Measurements from ENCODE around the gene CNTNAP2.

CNTNAP2 gene

GRCh38 chr7:147029953-147030352 lies 913.4 kb downstream of the CNTNAP2 start:
- Histone ChIP-seq H3K27me3 (ENCODE audit: control insufficient read depth, insufficient read depth, low read length, poor library complexity, severe bottlenecking) (no peaks in the 10 kb centered on the region), H3K4me1 (ENCODE audit: control insufficient read depth, insufficient read depth, low read length) (no peaks in the 10 kb centered on the region), H3K9me3 (ENCODE audit: control insufficient read depth, low read length) (no peaks in the 10 kb centered on the region), H3K36me3 (ENCODE audit: control insufficient read depth, insufficient read depth, low read length) (no peaks in the 10 kb centered on the region), H3K27ac (ENCODE audit: insufficient read depth, low read depth, low read length, poor library complexity, severe bottlenecking) (no peak overlapping the region), H3K4me3 (ENCODE audit: insufficient read depth, low read depth, low read length) (no peak overlapping the region)
- WGBS, 2 experiments = 89 to 100% methylated on average over 1 of the region's 1 CpG

GRCh38 chr7:147033641-147034040 lies 917.0 kb downstream of the CNTNAP2 start:
- 91 to 92% methylated on average over 1 of the region's 1 CpG for WGBS, 2 experiments
- H3K4me1 ChIP-seq (ENCODE audit: control insufficient read depth, insufficient read depth, low read length) = no peaks in the 10 kb centered on the region

GRCh38 chr7:147041438-147041837 lies 924.8 kb downstream of the CNTNAP2 start:
- no peak overlapping the region for H3K4me3 ChIP-seq (ENCODE audit: insufficient read depth, low read depth, low read length)
- no peak overlapping the region for H3K27ac ChIP-seq (ENCODE audit: insufficient read depth, low read depth, low read length, poor library complexity, severe bottlenecking)
- H3K9me3 ChIP-seq (ENCODE audit: control insufficient read depth, low read length) = no peaks in the 10 kb centered on the region
- H3K27me3 ChIP-seq (ENCODE audit: control insufficient read depth, insufficient read depth, low read length, poor library complexity, severe bottlenecking) = no peaks in the 10 kb centered on the region
- H3K4me1 ChIP-seq (ENCODE audit: control insufficient read depth, insufficient read depth, low read length) = no peaks in the 10 kb centered on the region
- H3K36me3 ChIP-seq (ENCODE audit: control insufficient read depth, insufficient read depth, low read length) = no peaks in the 10 kb centered on the region
- 95 to 99% methylated on average over 2 of the region's 2 CpGs for WGBS, 2 experiments

More at GRCh38 chr7:147033641-147034040, 917.0 kb downstream of the CNTNAP2 start:
- Histone ChIP-seq H3K27ac (ENCODE audit: insufficient read depth, low read depth, low read length, poor library complexity, severe bottlenecking) (no peak overlapping the region), H3K9me3 (ENCODE audit: control insufficient read depth, low read length) (no peaks in the 10 kb centered on the region), H3K27me3 (ENCODE audit: control insufficient read depth, insufficient read depth, low read length, poor library complexity, severe bottlenecking) (no peaks in the 10 kb centered on the region), H3K36me3 (ENCODE audit: control insufficient read depth, insufficient read depth, low read length) (no peaks in the 10 kb centered on the region), H3K4me3 (ENCODE audit: insufficient read depth, low read depth, low read length) (no peak overlapping the region)

DNA sequence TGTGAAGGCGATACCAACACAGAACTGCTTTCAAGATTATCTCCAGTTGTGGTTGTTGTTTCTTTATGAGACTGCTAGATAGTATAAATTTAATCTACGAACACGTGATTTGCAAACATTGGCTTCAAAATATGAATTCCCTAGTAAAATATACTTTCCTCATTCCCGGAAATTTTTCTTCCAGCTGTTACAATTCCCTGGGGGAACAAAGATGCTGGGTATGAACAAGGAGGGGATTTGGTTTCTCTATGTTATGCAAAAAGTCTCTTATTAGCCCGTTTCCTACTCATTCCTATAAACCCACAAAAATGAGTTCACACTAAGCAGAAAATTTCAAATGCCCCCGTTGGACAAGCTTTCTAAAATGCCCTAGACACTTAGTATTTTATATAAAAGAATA lies 928.3 kb downstream of the CNTNAP2 start:
- Histone ChIP-seq H3K4me1 (ENCODE audit: control insufficient read depth, insufficient read depth, low read length) (no peaks in the 10 kb centered on the region), H3K27ac (ENCODE audit: insufficient read depth, low read depth, low read length, poor library complexity, severe bottlenecking) (no peak overlapping the region), H3K27me3 (ENCODE audit: control insufficient read depth, insufficient read depth, low read length, poor library complexity, severe bottlenecking) (no peaks in the 10 kb centered on the region), H3K4me3 (ENCODE audit: insufficient read depth, low read depth, low read length) (no peak overlapping the region), H3K36me3 (ENCODE audit: control insufficient read depth, insufficient read depth, low read length) (no peaks in the 10 kb centered on the region), H3K9me3 (ENCODE audit: control insufficient read depth, low read length) (no peaks in the 10 kb centered on the region)
- 87 to 95% methylated on average over 2 to 4 of the region's 6 CpGs for WGBS, 2 experiments

GRCh38 chr7:147047696-147048095 lies 931.1 kb downstream of the CNTNAP2 start:
- Histone ChIP-seq H3K36me3 (ENCODE audit: control insufficient read depth, insufficient read depth, low read length) (no peaks in the 10 kb centered on the region), H3K4me3 (ENCODE audit: insufficient read depth, low read depth, low read length) (no peak overlapping the region), H3K27ac (ENCODE audit: insufficient read depth, low read depth, low read length, poor library complexity, severe bottlenecking) (no peak overlapping the region), H3K9me3 (ENCODE audit: control insufficient read depth, low read length) (no peaks in the 10 kb centered on the region), H3K27me3 (ENCODE audit: control insufficient read depth, insufficient read depth, low read length, poor library complexity, severe bottlenecking) (no peaks in the 10 kb centered on the region), H3K4me1 (ENCODE audit: control insufficient read depth, insufficient read depth, low read length) (no peaks in the 10 kb centered on the region)
- 79 to 100% methylated on average over 1 to 2 of the region's 2 CpGs for WGBS, 2 experiments

DNA sequence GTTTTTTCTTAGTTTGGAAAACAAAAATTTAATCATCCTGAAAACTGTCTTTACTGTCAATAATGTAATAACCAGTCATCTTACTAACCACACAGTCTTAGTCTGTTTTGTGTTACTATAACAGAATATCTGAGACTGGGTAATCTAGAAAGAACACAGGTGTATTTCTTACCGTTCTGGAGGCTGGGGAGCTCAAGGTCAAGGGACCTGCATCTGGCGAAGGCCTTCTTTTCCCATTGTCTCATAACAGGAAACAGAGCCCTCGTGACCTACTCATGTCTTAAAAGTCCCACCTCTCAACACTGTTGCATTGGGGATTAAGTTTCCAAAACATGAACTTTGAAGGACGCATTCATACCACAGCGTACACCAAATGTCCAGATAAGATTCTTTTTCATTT lies 932.3 kb downstream of the CNTNAP2 start:
- WGBS, 2 experiments = 84 to 96% methylated on average over 4 to 5 of the region's 5 CpGs
- H3K4me1 ChIP-seq (ENCODE audit: control insufficient read depth, insufficient read depth, low read length) = no peaks in the 10 kb centered on the region
- H3K36me3 ChIP-seq (ENCODE audit: control insufficient read depth, insufficient read depth, low read length) = no peaks in the 10 kb centered on the region
- no peak overlapping the region for H3K4me3 ChIP-seq (ENCODE audit: insufficient read depth, low read depth, low read length)
- H3K27me3 ChIP-seq (ENCODE audit: control insufficient read depth, insufficient read depth, low read length, poor library complexity, severe bottlenecking) = no peaks in the 10 kb centered on the region
- no peak overlapping the region for H3K27ac ChIP-seq (ENCODE audit: insufficient read depth, low read depth, low read length, poor library complexity, severe bottlenecking)
- no peaks in the 10 kb centered on the region for H3K9me3 ChIP-seq (ENCODE audit: control insufficient read depth, low read length)

DNA sequence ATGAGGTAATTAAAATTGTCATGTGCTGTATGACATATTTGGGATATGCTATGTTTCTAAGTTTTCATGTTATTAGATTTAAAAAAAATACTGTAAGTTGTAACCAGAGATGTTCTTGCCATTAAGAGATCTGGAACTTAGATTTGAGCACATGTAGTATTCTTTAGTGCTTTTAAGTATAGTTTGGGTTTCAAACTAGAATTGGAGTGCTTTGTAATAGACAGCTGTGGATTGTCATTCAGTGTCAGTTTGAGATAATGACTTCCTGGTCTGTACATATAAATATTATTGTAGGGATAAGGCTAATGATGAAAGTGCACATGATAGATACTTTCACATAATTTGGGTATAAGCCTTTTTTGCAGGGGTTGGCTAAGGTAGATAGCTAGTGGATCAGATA lies 936.2 kb downstream of the CNTNAP2 start:
- H3K27ac ChIP-seq (ENCODE audit: insufficient read depth, low read depth, low read length, poor library complexity, severe bottlenecking) = no peak overlapping the region
- H3K27me3 ChIP-seq (ENCODE audit: control insufficient read depth, insufficient read depth, low read length, poor library complexity, severe bottlenecking) = no peaks in the 10 kb centered on the region
- H3K4me1 ChIP-seq (ENCODE audit: control insufficient read depth, insufficient read depth, low read length) = no peaks in the 10 kb centered on the region
- H3K36me3 ChIP-seq (ENCODE audit: control insufficient read depth, insufficient read depth, low read length) = no peaks in the 10 kb centered on the region
- H3K4me3 ChIP-seq (ENCODE audit: insufficient read depth, low read depth, low read length) = no peak overlapping the region
- no peaks in the 10 kb centered on the region for H3K9me3 ChIP-seq (ENCODE audit: control insufficient read depth, low read length)

GRCh38 chr7:147053746-147054145 lies 937.1 kb downstream of the CNTNAP2 start:
- Histone ChIP-seq H3K4me3 (ENCODE audit: insufficient read depth, low read depth, low read length) (no peak overlapping the region), H3K9me3 (ENCODE audit: control insufficient read depth, low read length) (no peaks in the 10 kb centered on the region), H3K27ac (ENCODE audit: insufficient read depth, low read depth, low read length, poor library complexity, severe bottlenecking) (no peak overlapping the region), H3K27me3 (ENCODE audit: control insufficient read depth, insufficient read depth, low read length, poor library complexity, severe bottlenecking) (no peaks in the 10 kb centered on the region), H3K4me1 (ENCODE audit: control insufficient read depth, insufficient read depth, low read length) (no peaks in the 10 kb centered on the region), H3K36me3 (ENCODE audit: control insufficient read depth, insufficient read depth, low read length) (no peaks in the 10 kb centered on the region)
- 83 to 87% methylated on average over 4 to 5 of the region's 5 CpGs for WGBS, 2 experiments

DNA sequence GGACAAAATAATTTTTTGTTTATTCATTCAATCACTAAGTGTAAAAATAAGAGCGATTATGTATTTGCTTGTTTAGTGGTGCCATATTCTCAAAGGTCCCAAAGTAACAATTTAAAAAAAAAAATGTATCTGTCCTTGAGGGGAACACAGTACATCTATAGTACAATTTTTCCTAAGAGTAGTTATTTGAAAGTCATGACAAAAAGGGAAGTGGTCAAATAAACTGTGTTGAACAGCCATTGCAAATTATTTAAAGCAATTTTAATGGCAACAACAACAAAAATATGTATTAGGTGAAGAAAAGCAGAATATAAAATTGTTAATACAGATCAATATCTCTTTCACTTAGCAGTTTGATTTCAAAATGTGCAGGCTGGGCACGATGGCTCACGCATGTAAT lies 943.5 kb downstream of the CNTNAP2 start:
- H3K9me3 ChIP-seq (ENCODE audit: control insufficient read depth, low read length) = no peaks in the 10 kb centered on the region
- H3K36me3 ChIP-seq (ENCODE audit: control insufficient read depth, insufficient read depth, low read length) = no peaks in the 10 kb centered on the region
- H3K27me3 ChIP-seq (ENCODE audit: control insufficient read depth, insufficient read depth, low read length, poor library complexity, severe bottlenecking) = no peaks in the 10 kb centered on the region
- 88 to 92% methylated on average over 2 of the region's 3 CpGs for WGBS, 2 experiments
- no peak overlapping the region for H3K27ac ChIP-seq (ENCODE audit: insufficient read depth, low read depth, low read length, poor library complexity, severe bottlenecking)
- no peaks in the 10 kb centered on the region for H3K4me1 ChIP-seq (ENCODE audit: control insufficient read depth, insufficient read depth, low read length)
- no peak overlapping the region for H3K4me3 ChIP-seq (ENCODE audit: insufficient read depth, low read depth, low read length)

DNA sequence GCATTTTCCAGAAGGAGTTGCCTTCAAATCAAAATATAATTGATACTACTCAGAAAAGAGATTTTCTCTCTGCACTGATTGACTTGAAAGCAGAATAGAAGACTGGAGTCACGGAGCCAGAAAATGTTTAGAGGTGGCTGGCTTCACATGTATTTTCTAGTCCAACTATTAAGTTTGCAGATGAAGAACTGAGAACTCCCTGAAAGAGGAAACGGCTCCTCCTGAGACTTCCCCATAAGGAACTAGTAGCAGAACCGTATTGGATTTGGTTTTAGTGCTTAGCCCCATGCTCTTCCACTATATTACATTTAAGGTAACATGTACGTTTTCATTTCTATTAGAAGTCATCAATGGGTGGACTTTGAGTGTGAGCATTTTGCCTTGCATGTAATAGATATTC lies 946.3 kb downstream of the CNTNAP2 start:
- no peak overlapping the region for H3K4me3 ChIP-seq (ENCODE audit: insufficient read depth, low read depth, low read length)
- H3K4me1 ChIP-seq (ENCODE audit: control insufficient read depth, insufficient read depth, low read length) = no peaks in the 10 kb centered on the region
- H3K9me3 ChIP-seq (ENCODE audit: control insufficient read depth, low read length) = no peaks in the 10 kb centered on the region
- H3K36me3 ChIP-seq (ENCODE audit: control insufficient read depth, insufficient read depth, low read length) = no peaks in the 10 kb centered on the region
- no peak overlapping the region for H3K27ac ChIP-seq (ENCODE audit: insufficient read depth, low read depth, low read length, poor library complexity, severe bottlenecking)
- 83 to 91% methylated on average over 3 to 4 of the region's 4 CpGs for WGBS, 2 experiments
- no peaks in the 10 kb centered on the region for H3K27me3 ChIP-seq (ENCODE audit: control insufficient read depth, insufficient read depth, low read length, poor library complexity, severe bottlenecking)

GRCh38 chr7:147068842-147069241 lies 952.2 kb downstream of the CNTNAP2 start:
- 92 to 93% methylated on average over 5 of the region's 5 CpGs for WGBS, 2 experiments
- Histone ChIP-seq H3K27me3 (ENCODE audit: control insufficient read depth, insufficient read depth, low read length, poor library complexity, severe bottlenecking) (no peaks in the 10 kb centered on the region), H3K4me1 (ENCODE audit: control insufficient read depth, insufficient read depth, low read length) (no peaks in the 10 kb centered on the region), H3K4me3 (ENCODE audit: insufficient read depth, low read depth, low read length) (no peak overlapping the region), H3K36me3 (ENCODE audit: control insufficient read depth, insufficient read depth, low read length) (no peaks in the 10 kb centered on the region), H3K9me3 (ENCODE audit: control insufficient read depth, low read length) (no peaks in the 10 kb centered on the region), H3K27ac (ENCODE audit: insufficient read depth, low read depth, low read length, poor library complexity, severe bottlenecking) (no peak overlapping the region)

Data from ectodermal cell (in vitro differentiated cells).